K562 (cell line): ENCODE results near the gene CLEC18A.
"Not testable (repeated sequence)": the region's sequence is repeated elsewhere in the genome, so short reads cannot be mapped to it uniquely, and the experiment has no call there.

Experiments
- ATF7 ChIP-seq: fragments of 450-650 bp; IDR thresholded peaks from 2 replicates; pipeline ENCODE4 v1.7.1; 2014; ENCODE audit warnings: mild to moderate bottlenecking, moderate library complexity
- CBX5 ChIP-seq: IDR thresholded peaks from 2 replicates; pipeline ENCODE4 v1.6.1; 2014; ENCODE audit warnings: low read depth, borderline replicate concordance
- SMC3 ChIP-seq: conservative IDR thresholded peaks from 2 replicates; pipeline ENCODE4 v1.6.1; 2011; ENCODE audit warnings: low read depth, low read length, improper control_type of control experiment; ENCODE audit not compliant: insufficient read depth
- TEAD2 ChIP-seq: fragments of 450-650 bp; IDR thresholded peaks from 2 replicates; pipeline ENCODE4 v1.6.1; 2016; ENCODE audit warnings: missing genetic modification characterization, control low read depth, missing compliant biosample characterization
- ZBTB26 ChIP-seq: fragments of 450-650 bp; formaldehyde crosslinking; IDR thresholded peaks from 2 replicates; pipeline ENCODE4 v1.4.0; 2022; ENCODE audit warnings: missing genetic modification characterization
- ZNF695 ChIP-seq: fragments of 450-650 bp; formaldehyde crosslinking; IDR thresholded peaks from 2 replicates; pipeline ENCODE4 v1.4.0; 2020; ENCODE audit warnings: mild to moderate bottlenecking, moderate library complexity
- TF ChIP-seq, protein P1 (sequence below), 3 experiments: IDR thresholded peaks in 2 of 3; conservative IDR thresholded peaks in 1 of 3; 2 replicates each; pipeline ENCODE4 v1.5.1; 2011 to 2012; ENCODE audit warnings: low read length in 3 of 3, mild to moderate bottlenecking in 3 of 3, control low read depth in 2 of 3, improper control_type of control experiment in 1 of 3, inconsistent platforms in 1 of 3, low read depth in 1 of 3, mixed read lengths in 1 of 3, moderate library complexity in 1 of 3; ENCODE audit not compliant: insufficient read depth in 2 of 3
- TF ChIP-seq, protein P2 (sequence below): fragments of 450-650 bp; IDR thresholded peaks from 2 replicates; pipeline ENCODE4 v1.6.1; 2016; ENCODE audit warnings: missing biosample characterization, missing genetic modification characterization
- TF ChIP-seq, protein P3 (sequence below): fragments of 250-450 bp; sonication (Bioruptor Pico); IDR thresholded peaks from 2 replicates; pipeline ENCODE4 v1.4.0; 2020; ENCODE audit warnings: mild to moderate bottlenecking, moderate library complexity, borderline replicate concordance

- not testable (repeated sequence) for TF ChIP-seq TEAD2 (tag); SMC3; ZNF695; CBX5; ZBTB26 (CRISPR knock-in tag); ATF7
- TF ChIP-seq, protein P1, sequence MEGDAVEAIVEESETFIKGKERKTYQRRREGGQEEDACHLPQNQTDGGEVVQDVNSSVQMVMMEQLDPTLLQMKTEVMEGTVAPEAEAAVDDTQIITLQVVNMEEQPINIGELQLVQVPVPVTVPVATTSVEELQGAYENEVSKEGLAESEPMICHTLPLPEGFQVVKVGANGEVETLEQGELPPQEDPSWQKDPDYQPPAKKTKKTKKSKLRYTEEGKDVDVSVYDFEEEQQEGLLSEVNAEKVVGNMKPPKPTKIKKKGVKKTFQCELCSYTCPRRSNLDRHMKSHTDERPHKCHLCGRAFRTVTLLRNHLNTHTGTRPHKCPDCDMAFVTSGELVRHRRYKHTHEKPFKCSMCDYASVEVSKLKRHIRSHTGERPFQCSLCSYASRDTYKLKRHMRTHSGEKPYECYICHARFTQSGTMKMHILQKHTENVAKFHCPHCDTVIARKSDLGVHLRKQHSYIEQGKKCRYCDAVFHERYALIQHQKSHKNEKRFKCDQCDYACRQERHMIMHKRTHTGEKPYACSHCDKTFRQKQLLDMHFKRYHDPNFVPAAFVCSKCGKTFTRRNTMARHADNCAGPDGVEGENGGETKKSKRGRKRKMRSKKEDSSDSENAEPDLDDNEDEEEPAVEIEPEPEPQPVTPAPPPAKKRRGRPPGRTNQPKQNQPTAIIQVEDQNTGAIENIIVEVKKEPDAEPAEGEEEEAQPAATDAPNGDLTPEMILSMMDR (IDR thresholded peaks at IDR 0.05 in 2 of 3, conservative IDR thresholded peaks at IDR 0.05 in 1 of 3; ENCODE audit: insufficient read depth in 2 of 3, low read depth in 1 of 3, low read length in 3 of 3): not testable (repeated sequence)
- TF ChIP-seq, protein P2, sequence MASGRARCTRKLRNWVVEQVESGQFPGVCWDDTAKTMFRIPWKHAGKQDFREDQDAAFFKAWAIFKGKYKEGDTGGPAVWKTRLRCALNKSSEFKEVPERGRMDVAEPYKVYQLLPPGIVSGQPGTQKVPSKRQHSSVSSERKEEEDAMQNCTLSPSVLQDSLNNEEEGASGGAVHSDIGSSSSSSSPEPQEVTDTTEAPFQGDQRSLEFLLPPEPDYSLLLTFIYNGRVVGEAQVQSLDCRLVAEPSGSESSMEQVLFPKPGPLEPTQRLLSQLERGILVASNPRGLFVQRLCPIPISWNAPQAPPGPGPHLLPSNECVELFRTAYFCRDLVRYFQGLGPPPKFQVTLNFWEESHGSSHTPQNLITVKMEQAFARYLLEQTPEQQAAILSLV (tag): not testable (repeated sequence)
- TF ChIP-seq, protein P3, sequence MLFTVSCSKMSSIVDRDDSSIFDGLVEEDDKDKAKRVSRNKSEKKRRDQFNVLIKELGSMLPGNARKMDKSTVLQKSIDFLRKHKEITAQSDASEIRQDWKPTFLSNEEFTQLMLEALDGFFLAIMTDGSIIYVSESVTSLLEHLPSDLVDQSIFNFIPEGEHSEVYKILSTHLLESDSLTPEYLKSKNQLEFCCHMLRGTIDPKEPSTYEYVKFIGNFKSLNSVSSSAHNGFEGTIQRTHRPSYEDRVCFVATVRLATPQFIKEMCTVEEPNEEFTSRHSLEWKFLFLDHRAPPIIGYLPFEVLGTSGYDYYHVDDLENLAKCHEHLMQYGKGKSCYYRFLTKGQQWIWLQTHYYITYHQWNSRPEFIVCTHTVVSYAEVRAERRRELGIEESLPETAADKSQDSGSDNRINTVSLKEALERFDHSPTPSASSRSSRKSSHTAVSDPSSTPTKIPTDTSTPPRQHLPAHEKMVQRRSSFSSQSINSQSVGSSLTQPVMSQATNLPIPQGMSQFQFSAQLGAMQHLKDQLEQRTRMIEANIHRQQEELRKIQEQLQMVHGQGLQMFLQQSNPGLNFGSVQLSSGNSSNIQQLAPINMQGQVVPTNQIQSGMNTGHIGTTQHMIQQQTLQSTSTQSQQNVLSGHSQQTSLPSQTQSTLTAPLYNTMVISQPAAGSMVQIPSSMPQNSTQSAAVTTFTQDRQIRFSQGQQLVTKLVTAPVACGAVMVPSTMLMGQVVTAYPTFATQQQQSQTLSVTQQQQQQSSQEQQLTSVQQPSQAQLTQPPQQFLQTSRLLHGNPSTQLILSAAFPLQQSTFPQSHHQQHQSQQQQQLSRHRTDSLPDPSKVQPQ (CRISPR knock-in tag): not testable (repeated sequence)
Measured at GRCh38 chr16:70010615-70011014, 59.5 kb downstream of the CLEC18A start.
